Esophagus squamous epithelium (tissue), 5 donors: ENCODE measurements around the gene EDAR. TPM values are rescaled to one million over a fixed set of nuclear protein-coding genes. Genes with fewer than 3 reads are reported as not detected.

ENCODE experiments used
- DNase-seq: peaks from one replicate; lab custom pipeline; 2025; lab: John Stamatoyannopoulos, UW
- H3K27ac ChIP-seq, 4 donors: fragments of 200-600 bp; sonication (generic); one replicate each; pipeline ENCODE4 v1.5.1; 2016 to 2019; ENCODE audit warnings: mild to moderate bottlenecking in 1 of 4
- H3K27me3 ChIP-seq, 4 donors: fragments of 200-600 bp; sonication (generic); 1 replicate in 3 of 4; 2 replicates in 1 of 4; pipeline versions ENCODE4 v1.5.1 to v1.6.0; 2017 to 2021; ENCODE audit warnings: antibody characterized with exemption in 1 of 4
- H3K36me3 ChIP-seq, 3 donors: fragments of 200-600 bp; sonication (generic); one replicate each; pipeline ENCODE4 v1.5.1; 2016 to 2019
- H3K4me1 ChIP-seq, 3 donors: fragments of 200-600 bp; sonication (generic); one replicate each; pipeline ENCODE4 v1.5.1; 2017 to 2019
- H3K4me3 ChIP-seq, 4 donors: fragments of 200-600 bp; sonication (generic); 1 replicate in 3 of 4; 2 replicates in 1 of 4; pipeline ENCODE4 v1.5.1; 2016 to 2019; ENCODE audit warnings: mild to moderate bottlenecking in 2 of 4, moderate library complexity in 1 of 4
- H3K9me3 ChIP-seq, 3 donors: fragments of 200-600 bp; sonication (generic); one replicate each; pipeline ENCODE4 v1.5.1; 2016 to 2019
- POLR2A ChIP-seq, 4 donors: fragments of 450-650 bp; IDR thresholded peaks; one replicate each; pipeline ENCODE4 v1.6.1; 2017; ENCODE audit warnings: antibody characterized with exemption in 4 of 4, mild to moderate bottlenecking in 4 of 4, moderate library complexity in 3 of 4
- WGBS, 2 donors: methylation state at CpG; one replicate each; pipeline ENCODE4 v1.1.5; 2018; 5-methylcytosine and 5-hydroxymethylcytosine counted together
- intact Hi-C: fragments of 100-400 bp; cut with DNase I; formaldehyde crosslinking; loops from one replicate; pipeline ENCODE4 v1.15.0; 2022
- total RNA-seq, 4 donors: library from RNA; depleted of rRNA; stranded (reverse); fragments of >200 nt; gene quantifications; one replicate each; pipeline ENCODE4 v1.1.0, GENCODE V29; 2016
- TF ChIP-seq, protein P1 (sequence below), 6 experiments: fragments of 450-650 bp in 4 of 6; fragments of 200-600 bp in 2 of 6; sonication (generic) in 2 of 6; IDR thresholded peaks; one replicate each; pipeline ENCODE4 v1.5.1; 2016 to 2019; ENCODE audit warnings: antibody characterized with exemption in 6 of 6, mild to moderate bottlenecking in 4 of 6, moderate library complexity in 4 of 6
- donor health status: DM: yes; HTN: yes; CAD: no.

EDAR gene
- total RNA-seq, 4 donors from 2014 or later: 3.9 to 5.3 (median 4.4) TPM

GRCh38 chr2:108944601-108945331, 44.3 kb downstream of the EDAR start:
- 66 to 85% methylated on average over 5 to 8 of the region's 16 CpGs for WGBS, 2 donors
- Histone ChIP-seq H3K36me3 (peaks cover 0 to 7% (median 0%) of the 10 kb centered on the region in 3 donors), H3K9me3 (peaks cover 0 to 11% (median 7%) of the 10 kb centered on the region in 3 donors), H3K4me1 (peaks cover 9 to 58% (median 12%) of the 10 kb centered on the region in 3 donors), H3K4me3 (no peak overlapping the region), H3K27me3 (no peaks in the 10 kb centered on the region), H3K27ac (peak overlapping the region; percentile 5 to 83 (median 74))
- no peak for TF ChIP-seq POLR2A (IDR thresholded peaks at IDR 0.05)
- TF ChIP-seq, protein P1, sequence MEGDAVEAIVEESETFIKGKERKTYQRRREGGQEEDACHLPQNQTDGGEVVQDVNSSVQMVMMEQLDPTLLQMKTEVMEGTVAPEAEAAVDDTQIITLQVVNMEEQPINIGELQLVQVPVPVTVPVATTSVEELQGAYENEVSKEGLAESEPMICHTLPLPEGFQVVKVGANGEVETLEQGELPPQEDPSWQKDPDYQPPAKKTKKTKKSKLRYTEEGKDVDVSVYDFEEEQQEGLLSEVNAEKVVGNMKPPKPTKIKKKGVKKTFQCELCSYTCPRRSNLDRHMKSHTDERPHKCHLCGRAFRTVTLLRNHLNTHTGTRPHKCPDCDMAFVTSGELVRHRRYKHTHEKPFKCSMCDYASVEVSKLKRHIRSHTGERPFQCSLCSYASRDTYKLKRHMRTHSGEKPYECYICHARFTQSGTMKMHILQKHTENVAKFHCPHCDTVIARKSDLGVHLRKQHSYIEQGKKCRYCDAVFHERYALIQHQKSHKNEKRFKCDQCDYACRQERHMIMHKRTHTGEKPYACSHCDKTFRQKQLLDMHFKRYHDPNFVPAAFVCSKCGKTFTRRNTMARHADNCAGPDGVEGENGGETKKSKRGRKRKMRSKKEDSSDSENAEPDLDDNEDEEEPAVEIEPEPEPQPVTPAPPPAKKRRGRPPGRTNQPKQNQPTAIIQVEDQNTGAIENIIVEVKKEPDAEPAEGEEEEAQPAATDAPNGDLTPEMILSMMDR (IDR thresholded peaks at IDR 0.05): peak in 2 of 6 experiments; percentile 12 to 26
- intact Hi-C loops: no loop called here
- DNase-seq: no peak

DNA sequence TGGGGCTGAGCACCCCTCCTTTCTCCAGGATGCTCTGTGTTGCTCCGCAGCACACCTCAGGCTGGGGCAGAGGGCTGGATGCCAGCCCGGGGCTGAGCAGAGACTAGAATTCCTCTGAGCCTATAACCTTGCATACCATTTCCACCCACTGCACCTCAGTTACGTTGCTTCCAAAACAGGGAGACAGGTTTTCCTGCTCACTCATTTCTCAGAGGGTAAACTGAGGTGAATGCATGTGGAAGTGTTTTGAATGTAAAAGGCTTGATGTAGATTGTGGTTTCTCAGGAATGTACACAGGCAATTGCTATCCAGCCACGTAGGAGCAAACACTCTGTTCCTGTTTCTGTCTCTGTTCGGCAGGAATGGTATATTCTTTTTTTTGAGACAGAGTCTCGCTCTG, 45.3 kb downstream of the EDAR start:
- no peak overlapping the region for H3K4me3 ChIP-seq
- H3K27me3 ChIP-seq: no peaks in the 10 kb centered on the region
- intact Hi-C loops: no loop called here
- TF ChIP-seq POLR2A (IDR thresholded peaks at IDR 0.05): no peak
- TF ChIP-seq, protein P1 (IDR thresholded peaks at IDR 0.05): no peak
- peaks cover 0 to 7% (median 0%) of the 10 kb centered on the region in 3 donors for H3K36me3 ChIP-seq
- H3K27ac ChIP-seq: peak overlapping the region; percentile 5 to 83 (median 74)
- DNase-seq: no peak
- WGBS, 2 donors: 37 to 42% methylated on average over 4 to 6 of the region's 6 CpGs
- H3K9me3 ChIP-seq: peaks cover 0 to 11% (median 7%) of the 10 kb centered on the region in 3 donors
- peaks cover 9 to 58% (median 12%) of the 10 kb centered on the region in 3 donors for H3K4me1 ChIP-seq

DNA sequence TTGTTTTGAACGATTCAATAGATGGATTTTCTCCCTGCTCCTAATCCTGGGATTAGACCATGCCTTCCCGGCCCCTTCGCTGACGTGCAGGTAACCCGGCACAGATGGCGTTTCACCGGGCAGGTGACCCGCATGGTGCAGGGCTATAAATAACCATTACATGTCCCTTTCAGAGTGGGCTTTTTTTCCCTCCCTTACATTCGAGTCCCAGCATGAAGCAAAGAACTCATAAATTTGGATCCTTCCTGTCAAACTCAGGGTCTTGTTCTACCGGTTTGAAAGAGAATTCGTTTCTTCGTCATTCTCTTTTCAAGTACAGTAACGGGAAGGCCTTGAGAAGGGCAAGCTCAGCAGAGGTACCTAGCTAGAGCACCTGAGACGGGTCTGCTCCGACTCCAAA, 46.1 kb downstream of the EDAR start:
- peaks cover 9 to 58% (median 12%) of the 10 kb centered on the region in 3 donors for H3K4me1 ChIP-seq
- H3K36me3 ChIP-seq: peaks cover 0 to 7% (median 0%) of the 10 kb centered on the region in 3 donors
- TF ChIP-seq, protein P1 (IDR thresholded peaks at IDR 0.05): no peak
- TF ChIP-seq POLR2A (IDR thresholded peaks at IDR 0.05): peak in 1 of 4 donors; percentile 31
- H3K4me3 ChIP-seq: no peak overlapping the region
- intact Hi-C loops: no loop called here
- peaks cover 0 to 11% (median 7%) of the 10 kb centered on the region in 3 donors for H3K9me3 ChIP-seq
- H3K27ac ChIP-seq: peak overlapping the region; percentile 5 to 83 (median 74)
- H3K27me3 ChIP-seq: no peaks in the 10 kb centered on the region
- no peak for DNase-seq
- WGBS, 2 donors: 34 to 47% methylated on average over 14 of the region's 15 CpGs

- DNase-seq: no peak
- intact Hi-C loops: no loop called here
- Histone ChIP-seq H3K4me3 (no peak overlapping the region), H3K4me1 (peaks cover 9 to 58% (median 12%) of the 10 kb centered on the region in 3 donors), H3K36me3 (peaks cover 0 to 4% (median 0%) of the 10 kb centered on the region in 3 donors), H3K9me3 (peaks cover 0 to 7% (median 4%) of the 10 kb centered on the region in 3 donors), H3K27ac (peak overlapping the region in 3 of 4 donors; percentile 73 to 83 (median 76)), H3K27me3 (no peaks in the 10 kb centered on the region)
- TF ChIP-seq POLR2A (IDR thresholded peaks at IDR 0.05): no peak
- TF ChIP-seq, protein P1 (IDR thresholded peaks at IDR 0.05): no peak
- 88 to 95% methylated on average over 11 to 34 of the region's 34 CpGs for WGBS, 2 donors
These were observed 46.7 kb downstream of the EDAR start for GRCh38 chr2:108942231-108942825.

DNA sequence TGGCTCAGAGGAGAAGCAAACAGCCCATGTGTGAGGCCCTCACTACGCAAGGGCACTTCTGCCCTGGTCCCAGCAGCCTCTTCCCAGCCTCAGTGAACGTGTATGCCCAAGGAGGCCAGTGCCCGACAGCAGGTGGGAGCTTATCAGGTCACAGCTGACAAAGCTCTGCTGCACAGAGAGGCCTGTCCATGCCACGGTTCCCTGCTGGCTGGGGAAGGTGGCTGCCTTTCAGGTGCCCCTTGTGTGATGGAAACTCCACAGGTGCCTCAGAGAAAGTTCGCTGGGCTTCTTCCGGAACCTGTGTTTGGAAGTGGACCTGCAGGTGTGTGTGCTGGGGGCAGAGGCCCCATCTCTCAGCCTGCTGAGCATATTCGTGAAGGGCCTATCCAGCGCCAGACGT, 47.3 kb downstream of the EDAR start:
- H3K27ac ChIP-seq: no peak overlapping the region
- H3K27me3 ChIP-seq: no peaks in the 10 kb centered on the region
- H3K4me1 ChIP-seq: peaks cover 9 to 58% (median 12%) of the 10 kb centered on the region in 3 donors
- no peaks in the 10 kb centered on the region for H3K36me3 ChIP-seq
- TF ChIP-seq, protein P1 (IDR thresholded peaks at IDR 0.05): no peak
- TF ChIP-seq POLR2A (IDR thresholded peaks at IDR 0.05): no peak
- no peak for DNase-seq
- WGBS, 2 donors: 90 to 97% methylated on average over 3 to 5 of the region's 9 CpGs
- H3K4me3 ChIP-seq: no peak overlapping the region
- peaks cover 0 to 2% (median 0%) of the 10 kb centered on the region in 3 donors for H3K9me3 ChIP-seq
- intact Hi-C loops: no loop called here
